CD14-positive monocyte (primary cell): ENCODE measurements around the gene HMCN2. TPM values are rescaled to one million over a fixed set of nuclear protein-coding genes. Genes with fewer than 3 reads are reported as not detected.

Experiments used
- DNase-seq, 3 donors: peaks; one replicate each; pipeline ENCODE4 v3.0.0-alpha.2; 2011 to 2022
- H2AFZ ChIP-seq: 2 replicates; pipeline ENCODE4 v1.6.0; 2012; ENCODE audit warnings: mild to moderate bottlenecking, low read depth, low read length, inconsistent platforms; ENCODE audit not compliant: insufficient read depth, poor library complexity, severe bottlenecking
- H3K27ac ChIP-seq, 2 donors: 1 replicate in 1 of 2; 2 replicates in 1 of 2; pipeline ENCODE4 v1.5.1; 2012 to 2013; ENCODE audit warnings: low read length in 2 of 2, control low read depth in 1 of 2, inconsistent platforms in 1 of 2, low read depth in 1 of 2, mild to moderate bottlenecking in 1 of 2
- H3K27me3 ChIP-seq, 2 donors: one replicate each; pipeline versions ENCODE4 v1.6.0 to v1.6.1; 2011 to 2013; ENCODE audit warnings: low read length in 2 of 2; ENCODE audit not compliant: control insufficient read depth in 2 of 2, insufficient read depth in 2 of 2
- H3K36me3 ChIP-seq, 2 donors: replicated peaks in 1 of 2; 1 replicate in 1 of 2; 2 replicates in 1 of 2; pipeline versions ENCODE4 v1.5.1 to v1.6.1; 2012 to 2013; ENCODE audit warnings: low read length in 2 of 2, control low read depth in 1 of 2, inconsistent platforms in 1 of 2, mild to moderate bottlenecking in 1 of 2; ENCODE audit not compliant: insufficient read depth in 2 of 2, control insufficient read depth in 1 of 2
- H3K4me1 ChIP-seq, 2 donors: 1 replicate in 1 of 2; 2 replicates in 1 of 2; pipeline versions ENCODE4 v1.5.1 to v1.6.1; 2012 to 2013; ENCODE audit warnings: low read length in 2 of 2, control low read depth in 1 of 2, inconsistent platforms in 1 of 2, mild to moderate bottlenecking in 1 of 2, moderate library complexity in 1 of 2; ENCODE audit not compliant: insufficient read depth in 2 of 2, control insufficient read depth in 1 of 2
- H3K4me2 ChIP-seq: replicated peaks from 2 replicates; pipeline ENCODE3; 2012; ENCODE audit warnings: low read length, moderate library complexity, mild to moderate bottlenecking; ENCODE audit not compliant: poor library complexity, severe bottlenecking; ENCODE audit errors: extremely low read depth
- H3K4me3 ChIP-seq, 3 experiments: fragments of 200-600 bp in 1 of 3; sonication (generic) in 1 of 3; replicated peaks in 1 of 3; 1 replicate in 2 of 3; 2 replicates in 1 of 3; pipeline ENCODE4 v1.5.1; 2011 to 2013; ENCODE audit warnings: low read length in 3 of 3, mild to moderate bottlenecking in 3 of 3, control low read depth in 2 of 3, low read depth in 2 of 3, inconsistent platforms in 1 of 3, moderate library complexity in 1 of 3
- H3K79me2 ChIP-seq: 2 replicates; pipeline ENCODE4 v1.6.0; 2012; ENCODE audit warnings: mild to moderate bottlenecking, control low read depth, inconsistent platforms, low read length, moderate library complexity; ENCODE audit not compliant: insufficient read depth
- H3K9ac ChIP-seq: 2 replicates; pipeline ENCODE4 v1.6.0; 2017; ENCODE audit warnings: low read length, mild to moderate bottlenecking; ENCODE audit not compliant: insufficient read depth, poor library complexity, severe bottlenecking
- H3K9me3 ChIP-seq, 2 donors: replicated peaks in 1 of 2; 1 replicate in 1 of 2; 2 replicates in 1 of 2; pipeline versions ENCODE4 v1.5.1 to v1.6.1; 2012 to 2013; ENCODE audit warnings: low read length in 2 of 2, control low read depth in 1 of 2; ENCODE audit not compliant: control insufficient read depth in 1 of 2, insufficient read depth in 1 of 2
- H4K20me1 ChIP-seq: 2 replicates; pipeline ENCODE4 v1.6.0; 2012; ENCODE audit warnings: mild to moderate bottlenecking, low read length, control low read depth, moderate library complexity; ENCODE audit not compliant: insufficient read depth
- H3K27ac Mint-ChIP-seq, 7 donors: one replicate each; pipeline ENCODE4 v1.8.0; 2020; ENCODE audit warnings: mild to moderate bottlenecking in 7 of 7, mixed read lengths in 7 of 7, moderate library complexity in 6 of 7, inconsistent platforms in 2 of 7
- H3K27me3 Mint-ChIP-seq, 3 donors: one replicate each; pipeline ENCODE4 v1.8.0; 2021 to 2022; ENCODE audit warnings: low read depth in 3 of 3, mild to moderate bottlenecking in 3 of 3, mixed read lengths in 3 of 3, moderate library complexity in 3 of 3, inconsistent platforms in 1 of 3
- H3K36me3 Mint-ChIP-seq, 2 donors: one replicate each; pipeline ENCODE4 v1.8.0; 2020; ENCODE audit warnings: mixed read lengths in 2 of 2, inconsistent platforms in 1 of 2, mild to moderate bottlenecking in 1 of 2
- H3K4me1 Mint-ChIP-seq: one replicate; pipeline ENCODE4 v1.8.0; 2020; ENCODE audit warnings: mild to moderate bottlenecking, mixed read lengths
- H3K4me3 Mint-ChIP-seq, 2 donors: one replicate each; pipeline ENCODE4 v1.8.0; 2020; ENCODE audit warnings: mild to moderate bottlenecking in 2 of 2, mixed read lengths in 2 of 2, moderate library complexity in 1 of 2
- H3K9me3 Mint-ChIP-seq, 7 donors: one replicate each; pipeline ENCODE4 v1.8.0; 2020 to 2022; ENCODE audit warnings: mixed read lengths in 7 of 7, mild to moderate bottlenecking in 6 of 7, moderate library complexity in 6 of 7, inconsistent platforms in 2 of 7
- CTCF ChIP-seq: fragments of 200-600 bp; IDR thresholded peaks from one replicate; pipeline ENCODE4 v1.8.0; 2022; ENCODE audit warnings: antibody characterized with exemption, mild to moderate bottlenecking
- WGBS: methylation state at CpG from one replicate; pipeline ENCODE4 v1.1.5; 2013; ENCODE audit warnings: missing lambda C conversion rate; ENCODE audit not compliant: insufficient coverage; 5-methylcytosine and 5-hydroxymethylcytosine counted together
- intact Hi-C, 2 donors: fragments of 100-400 bp; cut with micrococcal nuclease; formaldehyde crosslinking; loops; one replicate each; pipeline versions ENCODE4 v1.15.0 to v1.15.1; 2023
- polyA plus RNA-seq, 3 donors: library from polyadenylated mRNA; depleted of rRNA in 1 of 3; unstranded in 2 of 3; stranded (reverse) in 1 of 3; fragments of 300-500 nt in 2 of 3; fragments of >200 nt in 1 of 3; fragmentation: Illumina TruSeq in 2 of 3; gene quantifications; 1 replicate in 2 of 3; 2 replicates in 1 of 3; pipeline ENCODE4 v1.2.3, GENCODE V29; 2012 to 2021

Gene HMCN2
- polyA plus RNA-seq, 3 donors = not detected

- H3K4me1 ChIP-seq = no peaks in the 10 kb centered on the region
- 87% methylated on average over 3 of the region's 6 CpGs for WGBS
- H3K9me3 Mint-ChIP-seq = no peaks in the 10 kb centered on the region
- no peaks in the 10 kb centered on the region for H3K9me3 ChIP-seq
- no peak for DNase-seq
- H3K9ac ChIP-seq = no peak overlapping the region
- no peaks in the 10 kb centered on the region for H3K4me1 Mint-ChIP-seq
- no peak overlapping the region for H3K4me3 ChIP-seq
- no peak overlapping the region for H2AFZ ChIP-seq
- H3K4me2 ChIP-seq = no peak overlapping the region
- H3K79me2 ChIP-seq = no peaks in the 10 kb centered on the region
- intact Hi-C loops = no loop called here
- no peak overlapping the region for H3K27ac ChIP-seq
- H3K27me3 ChIP-seq = peaks cover under 1 to 40% of the 10 kb centered on the region in 2 donors
- H3K4me3 Mint-ChIP-seq = no peak overlapping the region
- H3K36me3 Mint-ChIP-seq = no peaks in the 10 kb centered on the region
- no peaks in the 10 kb centered on the region for H3K36me3 ChIP-seq
- no peaks in the 10 kb centered on the region for H4K20me1 ChIP-seq
- no peak for TF ChIP-seq CTCF
- H3K27ac Mint-ChIP-seq = no peak overlapping the region
- H3K27me3 Mint-ChIP-seq = peaks cover 38 to 63% (median 46%) of the 10 kb centered on the region in 3 donors
Measured at GRCh38 chr9:130473009-130473408, 207.4 kb downstream of the HMCN2 start.

DNA sequence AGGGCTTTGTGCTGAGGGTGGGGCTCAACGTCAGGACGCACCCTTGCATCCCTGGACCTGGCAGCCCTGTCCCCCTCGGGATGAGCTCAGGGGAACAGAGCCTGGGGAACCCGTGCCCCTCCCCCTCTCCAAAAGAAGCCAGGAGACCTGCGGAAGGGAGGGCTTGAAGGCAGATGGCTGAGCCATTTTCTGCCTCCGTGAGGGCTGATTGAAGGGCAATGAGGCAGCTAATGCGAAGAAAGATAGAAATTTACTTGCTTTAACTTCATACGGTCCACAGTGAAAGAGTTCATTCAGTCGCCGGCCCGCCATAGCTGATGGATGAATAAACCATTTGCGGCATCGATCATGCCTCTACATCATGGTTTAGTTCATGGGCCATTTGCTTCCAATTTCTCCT, 208.0 kb downstream of the HMCN2 start:
- Histone ChIP-seq H3K36me3 (no peaks in the 10 kb centered on the region), H3K27me3 (peaks cover 0 to 35% of the 10 kb centered on the region in 2 donors), H2AFZ (no peak overlapping the region), H3K79me2 (no peaks in the 10 kb centered on the region), H3K27ac (no peak overlapping the region), H3K4me3 (no peak overlapping the region), H3K9ac (no peak overlapping the region), H4K20me1 (no peaks in the 10 kb centered on the region), H3K4me1 (no peaks in the 10 kb centered on the region), H3K9me3 (no peaks in the 10 kb centered on the region), H3K4me2 (no peak overlapping the region)
- no peaks in the 10 kb centered on the region for H3K4me1 Mint-ChIP-seq
- intact Hi-C loops = no loop called here
- TF ChIP-seq CTCF = no peak
- 60% methylated on average over 8 of the region's 13 CpGs for WGBS
- DNase-seq = no peak
- H3K27me3 Mint-ChIP-seq = peaks cover 34 to 59% (median 41%) of the 10 kb centered on the region in 3 donors
- no peaks in the 10 kb centered on the region for H3K9me3 Mint-ChIP-seq
- no peak overlapping the region for H3K4me3 Mint-ChIP-seq
- no peaks in the 10 kb centered on the region for H3K36me3 Mint-ChIP-seq
- H3K27ac Mint-ChIP-seq = no peak overlapping the region
